OCI-LY3 (cell line): ENCODE results near the gene PUM1.

Source experiments
- EZH2phosphoT487 ChIP-seq: fragments of 200-600 bp; shearing (Covaris generic); IDR thresholded peaks from 2 replicates; pipeline ENCODE4 v1.6.1; 2018; ENCODE audit warnings: antibody characterized with exemption, mixed run types, low read depth
- TF ChIP-seq, protein P1 (sequence below): fragments of 200-600, 300-600 bp; sonication (generic); IDR thresholded peaks from 2 replicates; pipeline ENCODE4 v1.5.1; 2014; ENCODE audit warnings: antibody characterized with exemption, low read length, low read depth

DNA sequence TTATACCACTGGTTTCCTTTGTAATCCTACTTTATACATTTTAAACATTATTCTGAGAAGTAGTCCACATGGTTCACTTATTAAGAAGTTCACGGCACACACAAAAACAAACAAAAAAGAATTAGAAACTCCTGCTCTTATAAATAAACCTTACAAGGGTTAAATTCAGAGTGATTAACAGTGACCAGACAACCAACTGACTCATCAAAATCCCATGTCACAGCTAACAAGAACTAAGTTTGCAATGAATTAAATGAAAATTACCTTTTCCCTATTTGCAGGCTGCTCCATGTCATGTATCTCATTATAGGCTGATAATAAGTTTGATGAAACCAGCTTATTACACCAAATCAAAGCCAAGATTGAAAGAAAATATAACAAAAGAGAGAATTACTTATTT is 77.5 kb downstream of the PUM1 start:
- TF ChIP-seq, protein P1, sequence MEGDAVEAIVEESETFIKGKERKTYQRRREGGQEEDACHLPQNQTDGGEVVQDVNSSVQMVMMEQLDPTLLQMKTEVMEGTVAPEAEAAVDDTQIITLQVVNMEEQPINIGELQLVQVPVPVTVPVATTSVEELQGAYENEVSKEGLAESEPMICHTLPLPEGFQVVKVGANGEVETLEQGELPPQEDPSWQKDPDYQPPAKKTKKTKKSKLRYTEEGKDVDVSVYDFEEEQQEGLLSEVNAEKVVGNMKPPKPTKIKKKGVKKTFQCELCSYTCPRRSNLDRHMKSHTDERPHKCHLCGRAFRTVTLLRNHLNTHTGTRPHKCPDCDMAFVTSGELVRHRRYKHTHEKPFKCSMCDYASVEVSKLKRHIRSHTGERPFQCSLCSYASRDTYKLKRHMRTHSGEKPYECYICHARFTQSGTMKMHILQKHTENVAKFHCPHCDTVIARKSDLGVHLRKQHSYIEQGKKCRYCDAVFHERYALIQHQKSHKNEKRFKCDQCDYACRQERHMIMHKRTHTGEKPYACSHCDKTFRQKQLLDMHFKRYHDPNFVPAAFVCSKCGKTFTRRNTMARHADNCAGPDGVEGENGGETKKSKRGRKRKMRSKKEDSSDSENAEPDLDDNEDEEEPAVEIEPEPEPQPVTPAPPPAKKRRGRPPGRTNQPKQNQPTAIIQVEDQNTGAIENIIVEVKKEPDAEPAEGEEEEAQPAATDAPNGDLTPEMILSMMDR = no peak
- no peak for TF ChIP-seq EZH2phosphoT487
